ENCODE measurements around the gene DGCR2.

The DGCR2 gene

DNA sequence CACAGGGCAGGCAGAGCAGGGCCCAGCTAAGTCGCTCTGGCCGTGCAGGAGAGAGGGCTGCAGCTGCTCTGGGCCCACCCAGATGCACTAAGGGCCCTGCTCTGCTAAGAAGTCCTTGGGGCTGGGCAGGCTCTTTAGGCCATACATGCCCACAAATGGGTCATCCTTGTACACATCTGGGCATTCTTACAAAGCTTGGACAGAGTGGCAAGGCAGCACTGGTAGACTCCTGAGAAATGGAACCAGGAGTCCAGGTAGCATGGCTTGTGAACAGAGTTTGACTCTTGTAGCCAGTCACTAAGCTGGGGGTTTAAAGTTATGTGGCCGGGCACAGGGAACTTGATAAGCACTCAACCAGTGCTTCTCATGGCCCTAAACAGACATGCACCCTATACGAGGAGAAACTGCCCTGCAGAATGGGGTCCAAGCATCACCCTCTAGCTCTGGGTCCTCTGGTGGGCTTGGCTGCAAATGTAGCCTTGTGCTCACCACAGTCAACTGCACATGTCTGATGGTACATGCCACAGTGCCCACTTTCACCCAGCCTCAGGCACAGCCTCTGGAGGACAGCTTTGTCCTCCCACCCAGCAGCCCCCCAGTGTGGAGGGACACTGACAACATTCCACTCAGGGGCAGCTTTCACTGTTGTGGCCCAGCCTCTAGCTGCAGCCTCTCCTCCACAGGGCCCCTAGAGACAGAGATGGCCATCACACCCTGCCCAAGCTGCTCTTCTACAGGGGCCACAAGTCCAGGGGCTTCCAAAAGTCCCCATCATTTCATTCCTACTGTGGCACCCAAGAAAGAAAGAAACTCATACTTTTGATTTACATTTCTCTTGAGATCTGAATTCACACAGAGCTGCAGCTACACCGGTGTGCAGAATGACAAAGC, 75.2 kb downstream of the DGCR2 start:
- TF ChIP-seq GATA3 (IDR thresholded peaks at IDR 0.05; ENCODE audit: low read depth, low read length) (no peak), GATA2 (IDR thresholded peaks at IDR 0.05; ENCODE audit: low read depth, low read length) (no peak)

DNA sequence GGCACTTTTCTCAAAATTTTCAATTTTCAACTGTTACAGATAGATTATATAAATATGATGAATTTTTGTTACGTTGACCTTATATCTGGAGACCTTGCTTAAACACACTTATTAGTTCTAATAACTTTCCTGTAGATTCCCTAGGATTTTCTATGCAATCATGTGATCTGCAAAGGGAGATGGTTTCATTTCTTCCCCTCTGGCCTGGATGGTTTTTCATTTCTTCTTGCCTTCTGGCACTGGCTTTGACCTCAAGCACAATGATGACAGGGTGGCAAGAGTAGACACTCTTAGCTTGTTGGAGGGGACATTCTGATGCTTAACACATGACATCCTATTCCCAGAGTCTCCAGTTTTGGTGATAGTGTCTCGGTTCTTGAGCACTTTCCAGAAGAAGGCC, 75.9 kb downstream of the DGCR2 start:
- TF ChIP-seq GATA2 (IDR thresholded peaks at IDR 0.05; ENCODE audit: low read depth, low read length) (no peak), GATA3 (IDR thresholded peaks at IDR 0.05; ENCODE audit: low read depth, low read length) (no peak)

DNA sequence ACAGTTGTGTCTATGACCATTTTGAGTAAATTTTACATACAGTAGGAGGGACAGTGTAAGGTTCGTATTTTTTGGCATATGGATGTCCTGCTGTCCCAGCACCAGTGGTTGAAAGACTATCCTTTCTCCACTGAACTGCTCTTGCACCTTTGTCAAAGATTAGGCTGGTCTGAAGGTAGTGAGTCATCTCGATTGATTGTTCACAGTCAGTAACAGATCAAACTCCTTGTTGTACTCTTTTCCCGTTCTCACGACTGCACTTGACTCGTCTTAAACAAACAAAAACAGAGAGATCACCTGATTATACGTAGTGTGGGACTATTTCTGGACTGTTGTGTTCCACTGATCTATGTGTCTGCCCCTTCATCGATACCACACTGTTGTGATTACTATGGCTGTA, 77.1 kb downstream of the DGCR2 start:
- TF ChIP-seq GATA3 (IDR thresholded peaks at IDR 0.05; ENCODE audit: low read depth, low read length) (no peak), GATA2 (IDR thresholded peaks at IDR 0.05; ENCODE audit: low read depth, low read length) (no peak)

DNA sequence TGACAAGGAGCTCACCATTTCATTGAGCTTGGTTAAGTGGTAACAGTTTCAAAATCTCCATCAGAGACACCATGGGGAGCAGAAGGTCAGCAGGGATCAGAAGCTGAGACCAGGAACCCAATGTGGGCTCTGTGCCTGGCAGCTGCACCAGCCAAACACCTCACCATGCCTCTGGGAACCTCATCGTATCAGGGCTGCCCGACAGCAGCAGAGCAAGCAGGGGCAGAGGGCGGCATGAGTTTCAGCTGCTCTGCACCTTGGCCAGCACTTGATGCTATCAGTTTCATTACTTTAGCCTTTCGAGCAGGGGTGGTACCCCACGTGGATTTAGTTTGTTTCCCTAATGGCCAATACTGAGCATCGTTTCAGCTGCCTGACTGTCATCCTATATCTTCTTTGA, 77.8 kb downstream of the DGCR2 start:
- TF ChIP-seq GATA2 (IDR thresholded peaks at IDR 0.05; ENCODE audit: low read depth, low read length), result no peak

- TF ChIP-seq GATA2 (IDR thresholded peaks at IDR 0.05; ENCODE audit: low read depth, low read length), result no peak
- no peak for TF ChIP-seq GATA3 (IDR thresholded peaks at IDR 0.05; ENCODE audit: low read depth, low read length)
Measured at GRCh38 chr22:19043121-19044085, 78.8 kb downstream of the DGCR2 start.

DNA sequence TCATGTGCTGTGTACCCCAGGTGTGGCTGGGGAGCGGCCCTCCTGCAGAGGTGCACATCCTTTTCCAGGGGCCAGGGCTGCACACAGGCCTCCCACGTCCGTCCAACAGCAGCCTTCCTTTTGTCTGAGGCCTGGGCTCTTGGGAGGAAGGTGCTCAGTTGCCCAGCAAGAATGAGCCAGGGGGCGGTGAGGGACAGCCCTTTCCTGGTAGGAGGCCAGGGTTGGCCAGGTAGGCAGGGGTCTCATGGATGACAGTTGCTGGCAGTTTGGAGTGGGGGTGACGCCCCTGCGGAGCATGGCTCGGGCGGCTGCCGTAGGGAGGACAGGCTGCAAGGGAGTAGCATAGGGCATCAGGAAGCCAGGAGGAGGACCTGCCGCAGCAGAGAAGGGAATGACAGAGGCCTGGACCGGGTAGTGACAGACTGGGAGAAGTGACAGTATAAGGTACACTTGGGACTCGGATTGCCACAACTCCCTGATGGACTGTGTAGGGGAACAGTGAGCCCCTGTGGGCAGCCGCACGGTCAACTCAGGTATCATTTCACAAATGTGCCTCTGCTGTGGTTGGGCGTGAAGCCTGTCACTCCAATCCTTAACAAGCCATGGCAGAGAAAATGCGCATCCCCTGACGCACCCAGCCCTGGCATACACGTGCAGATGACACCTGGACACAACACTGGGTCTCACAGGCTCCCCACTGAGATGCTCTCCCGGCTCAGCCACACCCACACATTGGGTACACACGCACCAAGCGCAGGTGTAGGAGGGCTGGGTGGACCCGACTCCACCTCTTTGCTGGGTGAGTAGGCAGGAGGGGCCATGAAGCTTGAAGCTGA, 79.7 kb downstream of the DGCR2 start:
- TF ChIP-seq GATA2 (IDR thresholded peaks at IDR 0.05; ENCODE audit: low read depth, low read length), result no peak

- no peak for TF ChIP-seq GATA2 (IDR thresholded peaks at IDR 0.05; ENCODE audit: low read depth, low read length)
- TF ChIP-seq GATA3 (IDR thresholded peaks at IDR 0.05; ENCODE audit: low read depth, low read length), result no peak
Measured at GRCh38 chr22:19041704-19042074, 80.5 kb downstream of the DGCR2 start.

DNA sequence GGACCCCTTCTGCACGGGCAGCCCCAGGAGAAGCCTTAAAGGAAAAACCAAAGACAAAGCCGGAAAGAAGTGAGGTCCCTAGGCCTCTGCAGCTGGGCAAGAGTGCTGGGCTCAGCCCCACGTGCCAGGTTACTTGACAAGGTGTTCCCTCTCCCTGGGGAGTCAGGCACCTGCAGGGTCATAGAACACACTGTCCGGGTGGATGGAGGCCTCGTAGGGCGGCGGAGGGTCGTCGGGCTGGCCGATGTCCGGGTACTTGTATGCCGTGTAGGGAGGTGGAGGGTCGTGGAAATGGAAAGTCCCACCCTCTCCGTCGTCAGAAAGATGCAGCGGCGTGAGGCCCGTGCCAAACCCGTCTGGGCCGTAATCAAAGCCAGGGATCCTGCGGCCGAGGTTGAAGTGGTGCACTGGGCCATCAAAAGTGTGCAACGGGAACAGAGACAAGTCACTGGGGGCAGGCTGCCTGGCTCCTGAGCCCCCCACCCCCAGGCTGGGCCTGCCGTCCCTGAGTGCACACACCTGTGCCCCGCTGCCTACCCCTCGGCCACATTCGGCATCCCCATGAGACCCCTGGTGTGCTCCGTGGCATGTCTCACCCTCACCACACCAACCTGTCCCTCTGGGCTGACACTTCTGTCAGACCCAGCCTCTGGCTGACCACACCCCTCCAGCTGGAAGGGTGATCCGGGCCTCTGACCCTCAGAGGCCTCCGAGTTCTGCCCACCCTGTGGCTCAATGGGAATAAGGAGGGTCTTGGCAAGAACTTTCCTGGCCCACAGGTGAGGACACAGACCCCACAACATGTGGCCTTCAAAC, 81.1 kb downstream of the DGCR2 start:
- no peak for TF ChIP-seq GATA2 (IDR thresholded peaks at IDR 0.05; ENCODE audit: low read depth, low read length)
- no peak for TF ChIP-seq GATA3 (IDR thresholded peaks at IDR 0.05; ENCODE audit: low read depth, low read length)

DNA sequence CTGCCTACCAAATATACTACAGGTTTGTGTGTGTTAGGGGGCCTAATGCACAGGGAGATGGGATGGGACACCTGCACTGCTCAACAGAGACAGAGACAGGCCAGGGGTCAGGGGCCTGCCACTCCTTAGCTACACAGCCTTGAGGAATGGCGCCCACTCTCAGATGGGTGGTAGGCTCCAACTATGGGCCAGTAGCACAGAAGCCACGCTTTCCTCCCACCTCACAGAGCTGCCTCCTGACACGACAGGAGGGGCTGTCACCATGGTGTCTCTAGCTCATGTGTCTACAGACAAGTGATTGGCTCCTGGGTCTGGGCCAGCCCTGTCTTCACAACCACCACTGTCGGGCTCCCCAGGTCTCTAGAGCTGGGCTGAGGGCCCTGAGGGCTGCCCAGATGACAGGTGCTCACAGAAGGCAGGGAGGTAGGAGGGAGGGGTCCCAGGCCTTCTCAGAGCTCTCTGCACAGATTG, 81.8 kb downstream of the DGCR2 start:
- TF ChIP-seq GATA3 (IDR thresholded peaks at IDR 0.05; ENCODE audit: low read depth, low read length) (no peak), GATA2 (IDR thresholded peaks at IDR 0.05; ENCODE audit: low read depth, low read length) (no peak)

GRCh38 chr22:19039796-19040280, 82.4 kb downstream of the DGCR2 start:
- no peak for TF ChIP-seq GATA3 (IDR thresholded peaks at IDR 0.05; ENCODE audit: low read depth, low read length)
- TF ChIP-seq GATA2 (IDR thresholded peaks at IDR 0.05; ENCODE audit: low read depth, low read length), result no peak

GRCh38 chr22:19039448-19039780, 82.8 kb downstream of the DGCR2 start:
- TF ChIP-seq GATA2 (IDR thresholded peaks at IDR 0.05; ENCODE audit: low read depth, low read length) (no peak), GATA3 (IDR thresholded peaks at IDR 0.05; ENCODE audit: low read depth, low read length) (no peak)

DNA sequence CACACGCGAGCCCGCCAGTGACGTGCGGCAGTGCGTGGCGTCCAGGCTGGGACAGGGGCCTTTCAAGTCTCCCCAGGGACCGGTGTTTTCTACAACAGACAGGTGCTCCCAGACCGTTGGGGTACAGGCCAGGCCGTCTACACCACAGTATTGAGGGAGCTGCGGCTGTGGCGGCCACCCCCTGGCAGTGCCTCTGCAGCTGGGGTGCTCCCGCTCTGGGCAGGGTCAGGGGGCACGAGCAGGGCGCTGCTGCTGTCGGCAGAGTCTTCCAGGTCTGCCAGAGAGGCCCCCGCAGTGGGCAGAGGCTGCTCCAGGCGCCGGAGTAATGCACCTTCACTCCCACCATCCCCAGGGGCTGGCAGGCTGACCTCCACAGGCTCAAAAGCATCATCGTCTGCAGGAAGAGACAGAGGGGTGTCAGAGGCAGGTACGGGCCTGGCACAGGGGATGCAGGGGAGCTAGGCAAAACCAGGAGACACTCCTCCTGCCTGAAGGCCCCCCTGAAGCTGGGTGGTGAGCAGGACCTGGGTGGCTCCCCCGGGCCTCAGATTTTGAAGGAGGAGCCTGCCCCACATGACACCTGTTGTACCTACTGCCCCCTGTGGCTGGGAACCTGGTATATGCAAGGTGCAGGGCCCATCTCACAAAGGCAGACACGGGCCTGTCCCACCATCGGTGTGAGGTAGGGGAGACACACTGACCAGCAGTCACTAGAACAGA, 83.3 kb downstream of the DGCR2 start:
- TF ChIP-seq GATA3 (IDR thresholded peaks at IDR 0.05; ENCODE audit: low read depth, low read length), result no peak
- TF ChIP-seq GATA2 (IDR thresholded peaks at IDR 0.05; ENCODE audit: low read depth, low read length), result no peak
